GM21515 (cell line): Measurements from ENCODE around the gene SGMS1.
"Not testable (repeated sequence)": the region's sequence is repeated elsewhere in the genome, so short reads cannot be mapped to it uniquely, and the experiment has no call there.

Source experiments
- ATAC-seq: cut with Tn5 transposase; IDR thresholded peaks from one replicate; pipeline ENCODE4 v1.9.1; 2021; ENCODE audit not compliant: unreplicated experiment

The SGMS1 gene

DNA sequence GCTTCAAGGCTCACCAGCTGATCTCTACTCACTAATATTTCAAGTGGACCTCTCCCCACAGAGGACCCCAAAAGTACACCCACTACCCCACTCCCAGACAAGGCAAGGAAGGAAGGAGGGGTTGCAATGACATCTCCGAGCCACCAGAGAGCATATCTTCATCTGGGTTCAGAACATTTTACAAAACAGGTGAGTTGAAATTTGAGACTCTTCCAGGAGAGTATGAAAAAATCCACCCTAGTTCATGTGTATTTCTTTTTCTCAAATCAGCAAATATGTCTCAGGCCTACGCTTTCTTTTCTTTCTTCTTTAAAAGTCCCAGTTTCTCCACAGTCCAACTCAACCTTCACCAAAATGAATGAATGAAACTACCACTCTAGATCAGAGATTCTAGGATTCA is 61.9 kb downstream of the SGMS1 start:
- ATAC-seq: no peak

- ATAC-seq: no peak
These were observed 62.5 kb downstream of the SGMS1 start for GRCh38 chr10:50561266-50561665.

GRCh38 chr10:50560370-50560769 is 63.4 kb downstream of the SGMS1 start:
- ATAC-seq: no peak

DNA sequence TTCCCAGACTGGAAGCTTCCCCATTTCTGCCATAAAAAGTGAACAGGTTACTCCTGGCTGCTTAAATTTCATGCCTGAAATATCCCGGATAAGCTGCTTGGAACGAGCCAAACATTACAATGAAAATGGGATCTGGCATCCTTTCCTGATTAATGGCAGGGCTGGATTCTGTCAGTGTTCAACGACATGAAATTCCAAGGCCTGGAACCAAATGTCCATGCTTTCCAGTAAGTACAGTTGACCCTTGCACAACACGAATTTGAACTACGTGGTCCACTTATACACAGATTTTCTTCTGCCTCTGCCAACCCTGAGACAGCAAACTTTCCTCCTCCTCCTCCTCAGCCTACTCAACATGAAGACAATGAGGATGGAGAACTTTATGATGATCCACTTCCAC is 65.4 kb downstream of the SGMS1 start:
- no peak for ATAC-seq

DNA sequence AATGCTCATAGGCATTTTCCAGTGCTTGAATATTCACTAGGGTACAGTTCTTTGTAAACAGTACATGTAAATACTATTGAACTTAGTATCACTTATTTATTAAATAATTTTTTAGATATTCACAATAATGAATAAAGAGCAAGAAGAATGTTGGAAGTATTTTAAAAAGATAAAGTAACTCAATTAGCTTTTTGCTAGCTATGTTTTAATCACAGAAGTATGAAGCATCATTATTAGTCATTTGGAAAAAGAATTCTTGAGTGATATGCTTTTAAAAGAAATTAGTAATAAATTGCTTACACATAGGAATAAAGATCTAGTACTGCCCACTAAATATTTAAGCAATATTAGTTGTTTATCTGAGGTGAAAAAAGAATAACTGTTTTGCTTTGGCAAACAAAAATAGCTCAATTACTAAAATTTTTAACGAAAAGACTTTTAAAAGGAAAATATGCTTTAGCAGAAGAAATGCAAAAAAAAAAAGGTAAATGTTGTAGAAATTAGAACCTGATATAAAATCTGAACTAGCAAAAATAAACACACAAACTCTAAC is 66.5 kb downstream of the SGMS1 start:
- ATAC-seq: no peak

GRCh38 chr10:50556237-50557120 is 67.3 kb downstream of the SGMS1 start:
- no peak for ATAC-seq

- ATAC-seq: peak; percentile 49
These were observed 68.7 kb downstream of the SGMS1 start for GRCh38 chr10:50554995-50555568.

DNA sequence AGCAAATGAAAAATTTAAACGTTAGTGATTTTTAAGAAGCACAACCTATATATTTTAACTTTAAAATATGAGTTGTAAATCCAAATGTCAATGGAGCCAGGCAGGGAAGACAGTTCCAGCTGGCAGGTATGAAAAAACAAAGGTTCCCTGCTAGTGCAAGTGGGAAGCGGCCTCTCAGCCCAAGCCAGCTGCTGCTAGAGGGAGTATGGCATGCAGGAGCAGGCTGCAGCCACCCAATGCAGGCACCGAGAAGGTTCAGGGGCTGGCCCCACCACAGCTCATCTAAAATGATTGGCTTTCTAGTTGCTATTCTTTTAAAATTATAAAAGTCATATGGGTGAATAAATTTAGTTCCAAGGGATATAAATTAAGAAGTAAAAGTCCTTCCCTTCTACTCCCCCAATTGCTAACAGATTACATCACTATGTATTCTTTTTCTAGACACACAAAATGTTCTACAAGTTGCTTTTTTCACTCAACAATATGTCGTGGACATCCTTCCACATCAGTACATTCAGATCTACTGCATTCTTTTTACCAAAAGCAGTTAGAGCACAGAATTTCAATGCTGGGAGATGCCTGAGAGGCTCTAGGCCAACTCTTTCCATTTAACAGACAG is 69.3 kb downstream of the SGMS1 start:
- no peak for ATAC-seq

- no peak for ATAC-seq
These were observed 70.8 kb downstream of the SGMS1 start for GRCh38 chr10:50552771-50553535.

GRCh38 chr10:50552308-50552707 is 71.4 kb downstream of the SGMS1 start:
- no peak for ATAC-seq

DNA sequence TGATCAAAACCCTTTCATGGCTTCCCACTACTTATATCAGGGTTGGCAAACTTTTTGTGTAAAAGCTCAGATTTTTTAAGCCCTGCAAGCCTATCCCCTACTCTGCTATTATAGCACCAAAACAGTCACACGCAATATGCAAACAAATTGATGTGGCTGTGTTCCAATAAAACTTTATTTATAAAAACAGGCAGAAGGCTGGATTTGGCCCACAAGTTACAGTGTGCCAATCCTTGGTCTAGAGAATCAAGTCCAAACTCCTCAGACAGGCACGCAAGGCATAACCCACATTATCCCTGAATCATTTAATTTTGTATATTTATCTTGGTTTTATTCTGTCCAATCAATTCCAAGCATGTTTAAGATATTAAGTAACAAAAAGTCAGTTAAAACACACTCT is 71.9 kb downstream of the SGMS1 start:
- no peak for ATAC-seq

DNA sequence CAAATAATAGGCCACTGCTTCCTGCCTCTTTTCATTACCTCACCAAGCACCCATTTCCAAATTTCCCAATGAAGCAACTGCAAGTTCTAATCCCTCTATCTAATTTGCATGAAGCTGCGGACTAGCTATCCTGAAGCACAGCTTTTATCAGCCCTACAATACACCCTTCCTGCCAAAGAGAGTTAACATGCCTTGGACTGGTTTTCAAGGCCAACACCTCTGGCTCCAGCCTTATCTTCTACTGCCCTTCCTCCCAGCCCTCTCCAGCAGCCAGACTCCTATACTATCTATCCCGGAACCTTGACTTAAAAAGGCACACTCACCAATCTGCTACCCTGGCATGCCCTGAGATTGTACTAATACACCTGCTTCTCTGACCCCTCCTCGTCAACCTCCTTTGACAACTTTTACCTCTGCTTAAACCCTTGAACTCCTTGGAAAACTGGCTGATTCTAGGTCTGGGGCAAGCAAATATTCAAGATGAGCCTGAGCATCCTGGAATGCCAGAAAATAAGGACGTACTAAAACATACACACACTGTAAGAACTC is 73.4 kb downstream of the SGMS1 start:
- ATAC-seq: no peak

GRCh38 chr10:50549186-50549585 is 74.6 kb downstream of the SGMS1 start:
- ATAC-seq: not testable (repeated sequence)

DNA sequence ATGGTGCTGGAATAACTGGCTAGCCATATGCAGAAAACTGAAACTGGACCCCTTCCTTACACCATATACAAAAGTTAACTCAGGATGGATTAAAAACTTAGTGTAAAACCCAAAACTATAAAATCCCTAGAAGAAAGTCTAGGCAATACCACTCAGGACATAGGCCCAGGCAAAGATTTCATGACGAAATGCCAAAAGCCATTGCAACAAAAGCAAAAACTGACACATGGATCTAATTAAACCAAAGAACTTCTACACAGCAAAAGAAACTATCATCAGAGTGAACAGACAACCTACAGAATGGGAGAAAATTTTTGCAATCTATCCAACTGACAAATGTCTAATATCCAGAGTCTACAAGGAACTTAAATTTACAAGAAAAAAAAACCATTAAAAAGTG is 75.3 kb downstream of the SGMS1 start:
- ATAC-seq: not testable (repeated sequence)

DNA sequence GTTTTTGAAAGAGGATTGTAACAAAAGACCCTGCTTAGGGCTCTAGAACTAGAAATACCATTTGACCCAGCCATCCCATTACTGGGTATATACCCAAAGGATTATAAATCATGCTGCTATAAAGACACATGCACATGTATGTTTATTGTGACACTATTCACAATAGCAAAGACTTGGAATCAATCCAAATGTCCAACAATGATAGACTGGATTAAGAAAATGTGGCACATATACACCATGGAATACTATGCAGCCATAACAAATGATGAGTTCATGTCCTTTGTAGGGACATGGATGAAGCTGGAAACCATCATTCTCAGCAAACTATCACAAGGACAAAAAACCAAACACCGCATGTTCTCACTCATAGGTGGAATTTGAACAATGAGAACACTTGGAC is 77.5 kb downstream of the SGMS1 start:
- ATAC-seq: not testable (repeated sequence)

GRCh38 chr10:50545846-50546245 is 77.9 kb downstream of the SGMS1 start:
- no peak for ATAC-seq

DNA sequence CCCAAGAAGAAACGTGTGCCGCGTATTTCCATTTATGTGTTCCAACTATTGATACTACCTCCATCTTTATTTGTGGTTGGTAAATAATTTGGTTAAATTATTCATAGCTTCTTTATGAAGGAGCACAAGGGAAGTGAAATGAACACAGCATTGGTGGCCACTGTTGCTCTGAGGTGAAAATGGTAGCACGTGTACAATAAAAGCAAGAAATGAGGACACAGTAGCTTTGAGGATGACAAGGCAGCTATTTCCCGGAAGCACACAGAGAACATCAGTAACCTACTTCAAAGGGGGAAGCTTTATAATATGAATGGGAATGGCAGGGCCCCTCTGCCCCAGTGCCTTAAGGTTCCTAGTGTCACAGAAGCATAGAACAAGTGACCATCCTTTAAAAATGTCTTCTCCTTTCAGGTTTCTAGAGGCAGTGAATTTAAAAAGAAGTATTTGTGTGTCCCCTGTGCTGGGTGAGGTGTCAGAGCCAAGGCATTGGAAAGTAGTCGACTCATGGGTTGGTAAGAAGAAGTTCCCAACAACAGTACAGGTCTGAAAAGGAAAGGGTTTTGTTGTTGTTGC is 78.8 kb downstream of the SGMS1 start:
- no peak for ATAC-seq

- ATAC-seq: no peak
These were observed 79.5 kb downstream of the SGMS1 start for GRCh38 chr10:50544095-50544856.

- ATAC-seq: no peak
These were observed 80.9 kb downstream of the SGMS1 start for GRCh38 chr10:50542871-50543270.

DNA sequence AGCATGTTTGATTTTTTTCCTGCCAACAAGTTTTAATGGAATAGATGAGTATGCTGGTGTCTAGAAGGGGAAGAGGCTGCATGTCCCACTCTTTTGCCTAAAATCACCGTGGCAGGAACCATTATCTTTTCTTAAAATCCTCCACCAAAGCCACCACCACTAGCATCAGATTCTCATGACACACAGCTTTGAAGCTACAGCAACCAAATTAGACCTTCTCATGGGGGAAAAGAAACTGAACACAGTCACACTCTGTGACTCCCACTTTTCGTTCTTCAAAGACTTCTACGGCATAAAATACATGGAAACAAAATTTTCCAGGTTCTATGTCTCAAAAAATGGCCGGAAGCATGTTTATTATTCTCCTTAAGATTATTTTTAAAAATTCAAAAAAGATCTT is 81.8 kb downstream of the SGMS1 start:
- no peak for ATAC-seq
